ENCODE measurements around the gene ZBTB37.
"Not testable (repeated sequence)": the region's sequence is repeated elsewhere in the genome, so short reads cannot be mapped to it uniquely, and the experiment has no call there.

Gene ZBTB37

DNA sequence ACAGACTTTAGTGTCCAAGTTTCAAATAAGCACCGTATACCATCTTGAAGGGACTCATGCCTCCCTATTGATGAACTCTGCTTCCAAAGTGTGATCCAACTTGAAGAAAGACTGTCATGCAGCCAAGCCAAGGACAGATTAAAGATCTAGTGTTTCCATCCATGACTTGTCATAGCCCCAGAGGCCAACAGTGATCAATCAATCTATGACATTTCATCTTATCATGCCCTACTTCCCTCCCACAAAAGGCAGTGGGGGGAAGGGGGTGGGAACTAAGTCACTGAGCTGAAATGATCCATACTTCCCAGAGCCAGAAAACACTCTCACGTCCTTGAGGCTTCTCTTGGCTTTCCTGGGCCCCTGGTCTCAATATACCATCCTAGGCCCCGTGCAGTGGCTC lies 44.9 kb downstream of the ZBTB37 start:
- no peak for DNase-seq (ENCODE audit: low read depth)

DNA sequence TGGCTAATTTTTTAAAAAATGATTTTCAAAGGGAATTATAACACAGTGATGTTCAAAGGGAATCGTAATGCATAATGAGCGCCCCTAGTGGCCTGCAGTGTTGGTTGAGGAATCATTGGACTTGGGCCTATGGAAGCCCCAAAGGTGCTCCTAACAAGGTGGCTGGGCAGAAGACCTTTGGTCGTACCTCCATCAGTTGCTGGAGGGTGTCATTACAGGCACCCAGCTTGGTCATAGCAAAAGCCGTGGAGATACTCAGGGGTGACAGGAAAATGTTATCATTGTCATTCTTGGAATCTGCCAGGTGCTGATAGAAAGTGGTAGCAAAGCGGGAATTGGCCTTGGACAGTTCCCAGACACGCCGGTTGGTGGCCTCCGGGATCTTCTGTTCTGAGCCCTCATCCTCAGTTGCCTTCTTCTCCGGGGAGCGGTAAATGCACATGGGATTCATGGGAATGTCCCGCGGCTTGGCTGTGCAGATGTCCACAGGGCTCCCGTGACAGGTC lies 46.2 kb downstream of the ZBTB37 start:
- no peak for DNase-seq (ENCODE audit: low read depth)

DNA sequence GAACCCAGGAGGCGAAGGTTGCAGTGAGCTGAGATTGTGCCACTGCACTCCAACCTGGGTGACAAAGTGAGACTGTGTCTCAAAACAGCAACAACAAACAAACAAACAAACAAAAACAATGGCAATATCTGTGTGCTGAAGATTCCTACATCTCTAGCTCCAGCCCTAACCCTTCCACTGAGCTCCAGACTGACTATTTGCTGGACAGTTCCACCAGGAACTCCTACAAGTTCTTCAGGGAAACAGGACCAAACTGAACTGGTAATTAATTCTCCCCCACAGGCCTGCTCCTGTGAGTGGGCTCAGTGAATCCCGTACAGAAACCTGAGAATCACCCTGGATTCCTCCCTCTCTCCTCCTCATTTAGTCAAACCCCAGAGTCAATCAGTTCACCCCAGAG lies 47.4 kb downstream of the ZBTB37 start:
- DNase-seq (ENCODE audit: low read depth): no peak

DNA sequence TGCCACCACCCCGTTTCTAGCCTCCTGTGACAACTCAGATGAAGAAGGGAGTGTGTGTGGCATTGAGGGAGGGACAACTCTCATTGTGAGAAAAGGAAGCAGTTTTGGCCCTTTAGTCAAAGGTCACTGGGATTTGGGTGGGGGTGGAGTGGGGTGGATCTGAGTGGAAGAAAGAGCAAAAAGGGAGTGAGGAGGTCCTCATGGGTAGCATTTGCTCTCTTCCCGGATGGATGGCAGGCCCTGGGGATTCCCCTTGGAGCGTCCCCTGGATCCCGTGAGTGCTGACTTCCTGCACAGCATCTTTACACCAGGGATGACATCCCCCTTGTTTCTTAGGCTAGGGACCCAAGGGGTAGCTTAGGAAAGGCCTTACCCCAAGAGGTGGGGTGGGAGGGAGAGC lies 48.5 kb downstream of the ZBTB37 start:
- no peak for DNase-seq (ENCODE audit: low read depth)

DNA sequence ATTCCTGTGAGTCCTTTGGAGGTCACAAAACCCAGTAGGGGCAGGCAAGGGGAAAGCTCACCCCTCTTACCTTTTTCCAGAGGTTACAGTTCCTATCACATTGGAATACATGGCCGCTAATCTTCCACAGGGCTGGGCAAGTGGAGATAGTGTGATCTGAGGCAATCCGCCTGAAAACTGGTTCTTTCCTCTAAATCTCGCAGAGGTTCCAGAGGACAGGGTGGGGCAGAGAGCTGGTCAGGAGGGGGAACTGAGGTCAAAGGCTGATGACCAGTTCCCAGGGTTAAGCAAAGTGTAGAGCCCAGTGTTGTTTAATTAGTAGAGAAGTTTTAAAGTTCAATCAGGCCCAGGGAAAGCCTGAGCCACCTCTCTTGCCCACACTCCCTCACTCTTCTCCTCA lies 49.0 kb downstream of the ZBTB37 start, which contains the start of gene SERPINC1:
Gene SERPINC1, minus strand, starts transcription at position 179 of the 400 bp plus-strand sequence. Its CDS starts 68 bp downstream, at position 111.
- no peak for DNase-seq (ENCODE audit: low read depth)

DNA sequence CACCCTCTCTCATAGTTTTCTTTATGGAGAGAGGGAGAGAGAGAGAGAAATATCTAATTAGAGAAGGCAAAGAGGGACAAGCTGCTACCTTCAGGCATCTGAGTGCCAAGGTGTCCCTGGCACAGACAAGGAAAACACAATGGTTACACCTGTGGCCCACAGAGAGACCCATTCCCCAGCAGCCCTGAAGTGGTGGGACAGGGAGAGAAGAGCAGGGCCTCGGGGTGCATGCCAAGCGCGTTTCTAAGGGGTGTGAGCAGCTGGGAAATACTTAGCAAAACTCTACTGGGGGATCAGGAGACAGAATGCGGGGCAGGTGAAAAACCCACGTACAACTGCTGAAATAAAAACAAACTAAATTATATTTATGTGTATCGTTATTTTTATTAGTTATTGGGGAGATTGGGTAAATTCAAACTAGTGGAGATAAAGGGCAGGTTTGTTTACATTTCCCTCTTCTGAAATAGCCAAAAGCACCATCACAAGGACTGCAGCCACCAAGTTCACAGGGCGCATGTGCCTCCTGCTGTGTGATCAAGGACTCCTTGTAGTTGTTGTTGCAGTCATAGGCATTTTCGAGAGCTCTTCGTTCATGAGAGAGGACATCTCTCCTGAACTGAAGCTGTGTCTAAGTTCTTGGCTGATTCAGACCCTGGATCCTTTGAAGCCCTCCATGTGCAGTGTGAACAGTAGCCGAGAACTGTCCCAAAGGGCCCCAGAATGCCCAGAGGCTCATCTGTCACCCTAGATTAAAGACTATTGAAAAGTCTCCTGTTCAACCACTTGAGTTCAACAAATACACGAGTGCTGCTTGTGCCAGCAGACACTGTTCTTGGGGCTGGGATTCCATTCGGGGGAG lies 49.7 kb downstream of the ZBTB37 start:
- DNase-seq (ENCODE audit: low read depth): no peak

DNA sequence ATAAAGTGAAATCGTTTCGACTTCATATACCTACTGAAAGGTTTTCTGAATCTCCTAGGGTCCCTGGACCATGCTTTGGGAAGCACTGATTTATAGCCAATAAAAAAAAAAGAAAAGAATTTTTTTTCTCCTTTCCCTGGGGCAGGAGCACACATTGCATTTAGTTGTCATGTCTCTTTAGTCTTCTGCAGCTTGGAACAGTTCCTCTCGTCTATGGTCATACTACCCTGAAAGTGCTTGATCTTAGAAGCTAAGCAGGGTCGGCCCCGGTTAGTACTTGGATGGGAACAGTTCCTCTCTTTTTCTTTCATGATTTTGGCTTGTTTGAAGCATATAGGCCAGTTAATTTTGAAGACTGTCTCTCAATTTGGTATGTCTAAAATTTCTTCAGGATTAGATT lies 52.7 kb downstream of the ZBTB37 start:
- no peak for DNase-seq (ENCODE audit: low read depth)

DNA sequence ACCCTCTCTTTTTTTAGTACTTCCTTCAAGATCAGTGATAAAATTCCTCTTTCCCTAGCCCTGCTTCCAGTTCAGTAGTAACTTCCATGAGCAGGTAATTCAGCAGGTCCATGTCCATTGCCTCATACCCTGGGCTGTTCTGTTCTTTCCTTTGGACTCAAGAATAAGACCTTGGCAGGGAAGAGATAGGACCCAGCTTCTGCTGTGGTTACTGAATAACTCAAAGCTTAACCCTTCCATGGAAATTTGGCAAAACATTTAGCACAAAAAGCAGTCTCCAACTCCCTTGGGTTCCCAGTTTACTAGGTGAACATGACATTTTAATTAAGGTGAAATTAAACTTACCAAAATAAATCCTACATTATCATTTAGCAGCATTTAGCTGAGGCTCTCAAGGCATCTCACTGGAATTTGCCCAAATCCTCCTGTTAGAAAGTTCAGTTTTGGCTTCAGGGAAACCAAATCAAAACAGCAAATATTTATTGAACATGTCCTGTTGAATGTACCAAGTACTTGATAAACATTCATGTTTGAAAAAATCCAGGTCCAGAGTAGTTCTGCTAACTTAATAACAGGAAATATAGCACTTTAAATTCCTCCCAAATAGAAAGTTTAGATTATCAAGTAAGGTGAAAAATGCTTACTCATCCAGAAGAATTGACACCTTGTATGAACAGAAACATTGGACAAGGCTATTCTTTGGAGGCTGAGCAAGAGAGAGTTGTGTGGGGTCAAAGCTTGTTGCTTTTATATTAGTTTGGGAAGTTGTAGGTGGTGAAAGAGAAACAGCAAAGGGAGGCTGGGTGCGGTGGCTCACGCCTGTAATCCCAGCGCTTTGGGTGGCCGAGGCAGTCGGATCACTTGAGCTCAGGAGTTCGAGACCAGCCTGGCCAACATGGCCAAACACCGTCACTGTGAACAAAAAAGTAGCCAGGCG lies 57.4 kb downstream of the ZBTB37 start:
- no peak for DNase-seq (ENCODE audit: low read depth)

DNA sequence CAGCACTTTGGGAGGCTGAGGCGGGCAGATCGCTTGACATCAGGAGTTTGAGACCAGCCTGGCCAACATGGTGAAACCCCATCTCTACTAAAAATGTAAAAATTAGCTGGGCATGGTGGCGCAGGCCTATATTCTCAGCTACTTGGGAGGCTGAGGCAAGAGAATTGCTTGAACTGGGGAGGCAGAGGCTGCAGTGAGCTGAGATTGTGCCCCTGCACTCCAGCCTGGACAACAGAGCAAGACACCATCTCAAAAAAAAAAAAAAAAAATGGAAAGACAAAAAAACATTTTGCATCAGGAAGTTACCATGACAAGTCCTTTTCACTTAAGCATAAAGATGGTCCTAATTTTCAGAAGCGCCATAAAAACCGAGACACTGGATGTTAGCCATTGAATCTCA lies 62.4 kb downstream of the ZBTB37 start:
- DNase-seq (ENCODE audit: low read depth): not testable (repeated sequence)

DNA sequence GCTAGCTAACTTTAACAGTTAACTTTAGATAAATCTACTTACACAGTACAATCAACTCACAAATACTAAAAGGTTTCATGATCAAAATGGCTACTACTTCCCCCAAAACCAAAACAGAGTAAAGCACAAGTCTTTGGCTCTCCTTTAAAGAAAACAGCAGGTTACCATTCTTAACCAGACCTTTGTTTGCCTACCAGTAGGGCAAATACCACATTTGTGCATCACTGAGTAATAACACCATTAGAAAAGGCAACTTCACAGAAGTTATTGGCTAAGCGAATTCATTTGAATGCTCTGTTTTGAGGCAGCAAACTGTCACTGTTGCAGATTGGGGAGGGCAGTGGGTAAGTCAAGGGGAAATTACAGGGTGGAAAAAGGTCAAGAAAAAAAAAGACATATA lies 66.3 kb downstream of the ZBTB37 start:
- no peak for DNase-seq (ENCODE audit: low read depth)

DNA sequence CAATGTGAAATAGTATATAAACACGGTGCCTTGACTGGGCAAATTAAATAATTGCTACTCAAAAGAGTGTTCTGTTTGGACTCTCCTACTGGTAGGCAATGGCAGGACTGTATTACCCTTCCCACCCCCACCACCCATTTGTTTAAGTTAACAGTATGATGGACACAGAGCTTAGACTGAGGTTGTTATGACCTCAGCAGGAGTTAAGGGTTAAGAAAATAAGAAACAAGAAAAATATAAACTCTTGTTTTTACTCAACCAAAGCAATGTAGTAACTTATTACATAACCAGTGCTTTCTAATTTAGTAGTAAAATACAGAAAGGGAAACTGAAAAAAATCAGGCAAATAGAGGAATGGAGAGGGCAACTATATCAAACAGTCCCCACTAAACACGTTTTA lies 68.9 kb downstream of the ZBTB37 start:
- no peak for DNase-seq (ENCODE audit: low read depth)

DNA sequence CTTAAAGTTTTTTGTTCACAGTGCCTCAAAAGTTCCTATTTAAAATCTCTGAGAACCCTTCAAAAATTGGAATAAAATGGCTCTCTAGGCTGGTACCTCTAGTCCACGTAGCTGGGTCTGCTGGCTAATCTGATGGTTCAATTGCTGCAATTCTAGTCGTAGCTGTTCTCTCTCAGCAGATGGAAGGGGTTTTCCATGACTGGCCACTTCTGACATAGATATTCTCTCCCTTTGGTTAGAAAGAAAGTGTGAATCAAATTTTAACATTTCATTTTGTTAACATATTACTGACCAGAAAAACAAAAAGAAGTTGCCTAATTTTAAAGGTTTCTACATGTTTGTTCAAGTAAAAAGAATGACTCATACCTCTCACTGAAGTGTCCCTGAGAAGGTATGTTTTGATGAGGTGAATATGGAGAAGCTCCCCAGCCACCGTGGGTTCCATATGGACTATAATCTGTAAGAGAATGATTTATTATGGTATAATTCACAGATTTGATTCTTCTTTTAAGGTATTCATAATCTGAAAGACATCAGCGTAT lies 78.3 kb downstream of the ZBTB37 start:
- no peak for DNase-seq (ENCODE audit: low read depth)

DNA sequence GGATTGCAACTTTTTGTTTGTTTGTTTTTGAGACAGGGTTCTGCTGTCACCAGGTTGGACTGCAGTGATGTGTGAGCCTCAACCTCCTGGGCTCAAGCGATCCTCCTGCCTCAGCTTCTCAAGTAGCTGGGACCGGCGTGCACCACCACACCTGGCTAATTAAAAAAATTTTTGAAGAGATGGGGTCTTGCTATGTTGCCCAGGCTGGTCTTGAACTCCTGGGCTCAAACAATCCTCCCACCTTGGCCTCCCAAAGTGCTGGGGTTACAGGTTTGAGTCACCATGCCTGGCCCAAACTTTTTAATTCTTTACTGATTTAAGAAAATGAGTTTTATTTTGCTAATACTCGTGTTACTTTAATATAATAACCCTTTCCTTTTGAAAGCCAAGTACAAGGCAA lies 80.4 kb downstream of the ZBTB37 start:
- DNase-seq (ENCODE audit: low read depth): no peak

Measured in fibroblast of gingiva (primary cell).